Breast epithelium (tissue), 3 donors: ENCODE measurements around the gene IGFBP4.

Experiments used
- POLR2AphosphoS5 ChIP-seq, 3 donors: sonication (generic); formaldehyde crosslinking; IDR thresholded peaks; one replicate each; pipeline ENCODE4 v1.6.1; 2017; ENCODE audit warnings: antibody characterized with exemption in 3 of 3
- TF ChIP-seq, protein P1 (sequence below), 3 donors: fragments of 450-650 bp; IDR thresholded peaks; one replicate each; pipeline ENCODE4 v1.5.1; 2016 to 2017; ENCODE audit warnings: antibody characterized with exemption in 3 of 3, mild to moderate bottlenecking in 3 of 3, moderate library complexity in 3 of 3

DNA sequence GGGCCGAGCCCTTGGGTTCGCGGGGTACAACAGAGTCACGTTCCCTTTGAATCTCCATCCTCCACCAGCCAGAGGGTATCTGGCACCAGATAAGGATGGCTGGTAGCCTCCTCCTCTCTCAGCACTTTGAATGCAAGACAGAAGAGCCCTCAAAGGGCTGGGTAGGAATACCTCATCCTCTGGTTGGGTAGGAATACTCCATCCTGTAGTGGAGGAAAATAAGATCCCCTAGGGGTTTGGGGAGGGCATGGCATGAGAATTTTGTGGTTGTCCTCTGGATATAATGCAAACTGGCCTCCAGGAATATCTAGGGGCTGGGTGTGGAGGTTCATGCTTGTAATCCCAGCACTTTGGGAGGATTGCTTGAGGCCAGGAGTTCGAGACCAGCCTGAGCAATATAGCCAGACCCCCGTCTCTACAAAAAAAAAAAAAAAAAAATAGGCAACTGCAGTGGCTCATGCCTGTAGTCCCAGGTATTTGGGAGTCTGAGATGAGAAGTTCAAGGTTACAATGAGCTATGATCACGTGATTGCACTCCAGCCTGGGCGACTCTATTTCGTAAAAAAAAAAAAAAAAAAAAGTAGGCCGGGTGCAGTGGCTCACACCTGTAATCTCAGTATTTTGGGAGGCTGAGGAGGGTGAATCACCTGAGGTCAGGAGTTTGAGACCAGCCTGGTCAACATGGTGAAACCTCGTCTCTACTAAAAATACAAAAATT is 2.7 kb downstream of the IGFBP4 start:
- TF ChIP-seq, protein P1, sequence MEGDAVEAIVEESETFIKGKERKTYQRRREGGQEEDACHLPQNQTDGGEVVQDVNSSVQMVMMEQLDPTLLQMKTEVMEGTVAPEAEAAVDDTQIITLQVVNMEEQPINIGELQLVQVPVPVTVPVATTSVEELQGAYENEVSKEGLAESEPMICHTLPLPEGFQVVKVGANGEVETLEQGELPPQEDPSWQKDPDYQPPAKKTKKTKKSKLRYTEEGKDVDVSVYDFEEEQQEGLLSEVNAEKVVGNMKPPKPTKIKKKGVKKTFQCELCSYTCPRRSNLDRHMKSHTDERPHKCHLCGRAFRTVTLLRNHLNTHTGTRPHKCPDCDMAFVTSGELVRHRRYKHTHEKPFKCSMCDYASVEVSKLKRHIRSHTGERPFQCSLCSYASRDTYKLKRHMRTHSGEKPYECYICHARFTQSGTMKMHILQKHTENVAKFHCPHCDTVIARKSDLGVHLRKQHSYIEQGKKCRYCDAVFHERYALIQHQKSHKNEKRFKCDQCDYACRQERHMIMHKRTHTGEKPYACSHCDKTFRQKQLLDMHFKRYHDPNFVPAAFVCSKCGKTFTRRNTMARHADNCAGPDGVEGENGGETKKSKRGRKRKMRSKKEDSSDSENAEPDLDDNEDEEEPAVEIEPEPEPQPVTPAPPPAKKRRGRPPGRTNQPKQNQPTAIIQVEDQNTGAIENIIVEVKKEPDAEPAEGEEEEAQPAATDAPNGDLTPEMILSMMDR (IDR thresholded peaks at IDR 0.05) = peak; percentile 24 to 46 (median 32)
- TF ChIP-seq POLR2AphosphoS5 (IDR thresholded peaks at IDR 0.05) = no peak
